Panc1 (cell line): ENCODE results near the gene DOK6. TPM values are rescaled to one million over a fixed set of nuclear protein-coding genes. Genes with fewer than 3 reads are reported as not detected.

ENCODE experiments used
- ATAC-seq: fragments of 200-7000 bp; cut with Tn5 transposase; 2 replicates; pipeline ENCODE4 v1.9.1; 2020; ENCODE audit warnings: mild to moderate bottlenecking, moderate library complexity
- BruUV-seq: library from RNA; stranded (reverse); fragments of 400-500 nt; replicated peaks from 2 replicates; lab custom pipeline; 2021; lab: Mats Ljungman, UMichigan
- CTCF ChIA-PET: fragments of 300-600 bp; sonication (Branson Sonifier 250); formaldehyde crosslinking; loops from one replicate; lab custom pipeline; 2022; ENCODE audit warnings: antibody characterized with exemption; lab: Charles Lee
- POLR2A ChIA-PET: fragments of 300-600 bp; sonication (Branson Sonifier 250); formaldehyde crosslinking; loops from one replicate; lab custom pipeline; 2022; ENCODE audit warnings: antibody characterized with exemption; lab: Charles Lee
- DNase-seq: peaks from one replicate; pipeline ENCODE4 v3.0.0-alpha.2; 2010; ENCODE audit warnings: low read depth, low spot score
- H3K27ac ChIP-seq: 2 replicates; pipeline ENCODE4 v1.5.1; 2011; ENCODE audit warnings: mild to moderate bottlenecking, low read length, inconsistent platforms
- H3K27me3 ChIP-seq: fragments of 200-500 bp; sonication (Bioruptor generic); 2 replicates; pipeline ENCODE4 v1.6.0; 2014; ENCODE audit warnings: low read length, inconsistent platforms; ENCODE audit not compliant: control insufficient read depth, insufficient read depth
- H3K36me3 ChIP-seq: fragments of 200-500 bp; sonication (Bioruptor generic); 2 replicates; pipeline ENCODE4 v1.5.1; 2014; ENCODE audit warnings: inconsistent platforms, mild to moderate bottlenecking, low read length, moderate library complexity; ENCODE audit not compliant: control insufficient read depth, insufficient read depth
- H3K4me1 ChIP-seq: 2 replicates; pipeline ENCODE4 v1.5.1; 2011; ENCODE audit warnings: inconsistent platforms, mild to moderate bottlenecking, low read length, moderate library complexity; ENCODE audit not compliant: control insufficient read depth, insufficient read depth
- H3K4me3 ChIP-seq, 2 experiments: 2 replicates each; pipeline ENCODE4 v1.5.1; 2011 to 2012; ENCODE audit warnings: low read depth in 2 of 2, low read length in 2 of 2, mild to moderate bottlenecking in 2 of 2, inconsistent platforms in 1 of 2, moderate library complexity in 1 of 2
- H3K9me3 ChIP-seq: fragments of 200-500 bp; sonication (Bioruptor generic); 2 replicates; pipeline ENCODE4 v1.5.1; 2014; ENCODE audit warnings: low read depth, mild to moderate bottlenecking, inconsistent platforms, low read length, moderate library complexity; ENCODE audit not compliant: control insufficient read depth, insufficient read depth
- POLR2AphosphoS5 ChIP-seq: IDR thresholded peaks from 2 replicates; pipeline ENCODE4 v1.6.1; 2012; ENCODE audit warnings: mild to moderate bottlenecking, low read depth, low read length, moderate library complexity
- SIN3A ChIP-seq: IDR thresholded peaks from 2 replicates; pipeline ENCODE4 v1.6.1; 2012; ENCODE audit warnings: low read depth, mild to moderate bottlenecking, low read length, moderate library complexity, borderline replicate concordance; ENCODE audit not compliant: insufficient read depth
- TCF7L2 ChIP-seq: IDR thresholded peaks from 2 replicates; pipeline ENCODE4 v1.6.1; 2011; ENCODE audit warnings: mild to moderate bottlenecking, low read depth, low read length, inconsistent platforms
- in situ Hi-C: cut with HindIII; loops from 2 replicates; pipeline ENCODE4 v1.10.0; 2016; ENCODE audit warnings: low sequenced_read_pairs, low pct_unique_long_range_greater_than_20kb
- intact Hi-C: fragments of 100-400 bp; cut with micrococcal nuclease; formaldehyde crosslinking; loops from one replicate; pipeline ENCODE4 v1.10.0; 2022; ENCODE audit not compliant: unreplicated experiment
- total RNA-seq: library from RNA; stranded (reverse); gene quantifications from one replicate; pipeline ENCODE4 v1.2.1, GENCODE V29; 2021; ENCODE audit not compliant: unreplicated experiment
- TF ChIP-seq, protein P1 (sequence below), 2 experiments: IDR thresholded peaks; 2 replicates each; pipeline ENCODE4 v1.6.1; 2011 to 2012; ENCODE audit warnings: low read depth in 2 of 2, control low read depth in 1 of 2, low read length in 1 of 2, mild to moderate bottlenecking in 1 of 2, moderate library complexity in 1 of 2; ENCODE audit not compliant: insufficient read depth in 1 of 2
- TF ChIP-seq, protein P2 (sequence below): fragments of 450-650 bp; IDR thresholded peaks from 2 replicates; pipeline ENCODE4 v1.5.1; 2017; ENCODE audit warnings: mild to moderate bottlenecking

Gene DOK6
- total RNA-seq, 1 experiment from 2014 or later, result not detected

DNA sequence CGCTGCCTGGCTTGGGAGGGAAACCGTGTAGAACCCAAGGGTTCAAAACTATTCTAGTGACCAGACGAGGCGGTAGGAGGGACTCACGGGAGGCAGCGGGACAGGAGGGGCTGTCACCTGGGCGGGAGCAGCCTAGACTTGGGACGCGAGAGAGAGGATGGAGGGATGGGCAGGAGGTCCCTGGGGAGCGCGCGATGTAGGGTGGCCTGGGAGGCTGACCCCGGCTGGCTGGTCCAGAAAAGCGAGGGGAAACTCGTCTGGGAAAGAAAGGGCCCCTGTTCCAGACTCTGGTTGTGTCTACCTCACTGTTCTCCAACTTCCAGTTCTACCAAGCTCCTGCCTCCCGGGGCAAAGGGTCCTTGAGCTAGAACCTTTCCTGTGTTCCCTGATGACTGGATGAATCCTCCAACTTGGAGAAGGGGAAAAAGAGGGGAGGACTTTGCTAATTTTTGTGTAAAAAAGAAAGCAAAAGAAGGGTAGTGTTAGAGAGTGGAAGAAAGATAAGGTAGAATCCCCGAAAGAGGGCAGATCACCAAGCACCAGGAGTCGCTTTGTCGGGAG lies 1.4 kb downstream of the DOK6 start:
- ATAC-seq (no peak), DNase-seq (no peak)
- ChIA-PET CTCF (no interaction called here), POLR2A (no interaction called here)
- no TSS peak for BruUV-seq
- TF ChIP-seq POLR2AphosphoS5 (no peak), SIN3A (no peak)
- TF ChIP-seq, protein P1, sequence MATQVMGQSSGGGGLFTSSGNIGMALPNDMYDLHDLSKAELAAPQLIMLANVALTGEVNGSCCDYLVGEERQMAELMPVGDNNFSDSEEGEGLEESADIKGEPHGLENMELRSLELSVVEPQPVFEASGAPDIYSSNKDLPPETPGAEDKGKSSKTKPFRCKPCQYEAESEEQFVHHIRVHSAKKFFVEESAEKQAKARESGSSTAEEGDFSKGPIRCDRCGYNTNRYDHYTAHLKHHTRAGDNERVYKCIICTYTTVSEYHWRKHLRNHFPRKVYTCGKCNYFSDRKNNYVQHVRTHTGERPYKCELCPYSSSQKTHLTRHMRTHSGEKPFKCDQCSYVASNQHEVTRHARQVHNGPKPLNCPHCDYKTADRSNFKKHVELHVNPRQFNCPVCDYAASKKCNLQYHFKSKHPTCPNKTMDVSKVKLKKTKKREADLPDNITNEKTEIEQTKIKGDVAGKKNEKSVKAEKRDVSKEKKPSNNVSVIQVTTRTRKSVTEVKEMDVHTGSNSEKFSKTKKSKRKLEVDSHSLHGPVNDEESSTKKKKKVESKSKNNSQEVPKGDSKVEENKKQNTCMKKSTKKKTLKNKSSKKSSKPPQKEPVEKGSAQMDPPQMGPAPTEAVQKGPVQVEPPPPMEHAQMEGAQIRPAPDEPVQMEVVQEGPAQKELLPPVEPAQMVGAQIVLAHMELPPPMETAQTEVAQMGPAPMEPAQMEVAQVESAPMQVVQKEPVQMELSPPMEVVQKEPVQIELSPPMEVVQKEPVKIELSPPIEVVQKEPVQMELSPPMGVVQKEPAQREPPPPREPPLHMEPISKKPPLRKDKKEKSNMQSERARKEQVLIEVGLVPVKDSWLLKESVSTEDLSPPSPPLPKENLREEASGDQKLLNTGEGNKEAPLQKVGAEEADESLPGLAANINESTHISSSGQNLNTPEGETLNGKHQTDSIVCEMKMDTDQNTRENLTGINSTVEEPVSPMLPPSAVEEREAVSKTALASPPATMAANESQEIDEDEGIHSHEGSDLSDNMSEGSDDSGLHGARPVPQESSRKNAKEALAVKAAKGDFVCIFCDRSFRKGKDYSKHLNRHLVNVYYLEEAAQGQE (IDR thresholded peaks at IDR 0.05; ENCODE audit: insufficient read depth in 1 of 2, low read depth in 2 of 2, low read length in 1 of 2), result no peak
- TF ChIP-seq, protein P2, sequence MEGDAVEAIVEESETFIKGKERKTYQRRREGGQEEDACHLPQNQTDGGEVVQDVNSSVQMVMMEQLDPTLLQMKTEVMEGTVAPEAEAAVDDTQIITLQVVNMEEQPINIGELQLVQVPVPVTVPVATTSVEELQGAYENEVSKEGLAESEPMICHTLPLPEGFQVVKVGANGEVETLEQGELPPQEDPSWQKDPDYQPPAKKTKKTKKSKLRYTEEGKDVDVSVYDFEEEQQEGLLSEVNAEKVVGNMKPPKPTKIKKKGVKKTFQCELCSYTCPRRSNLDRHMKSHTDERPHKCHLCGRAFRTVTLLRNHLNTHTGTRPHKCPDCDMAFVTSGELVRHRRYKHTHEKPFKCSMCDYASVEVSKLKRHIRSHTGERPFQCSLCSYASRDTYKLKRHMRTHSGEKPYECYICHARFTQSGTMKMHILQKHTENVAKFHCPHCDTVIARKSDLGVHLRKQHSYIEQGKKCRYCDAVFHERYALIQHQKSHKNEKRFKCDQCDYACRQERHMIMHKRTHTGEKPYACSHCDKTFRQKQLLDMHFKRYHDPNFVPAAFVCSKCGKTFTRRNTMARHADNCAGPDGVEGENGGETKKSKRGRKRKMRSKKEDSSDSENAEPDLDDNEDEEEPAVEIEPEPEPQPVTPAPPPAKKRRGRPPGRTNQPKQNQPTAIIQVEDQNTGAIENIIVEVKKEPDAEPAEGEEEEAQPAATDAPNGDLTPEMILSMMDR, result no peak
- in situ Hi-C loops, result no loop called here
- H3K9me3 ChIP-seq, result no peaks in the 10 kb centered on the region
- no peaks in the 10 kb centered on the region for H3K36me3 ChIP-seq
- no peaks in the 10 kb centered on the region for H3K4me1 ChIP-seq
- H3K27me3 ChIP-seq, result no peaks in the 10 kb centered on the region
- H3K27ac ChIP-seq, result no peak overlapping the region
- peak overlapping the region in 1 of 2 experiments; percentile 38; a peak in 1 of 4 replicates for H3K4me3 ChIP-seq
- intact Hi-C loops, result no loop called here

DNA sequence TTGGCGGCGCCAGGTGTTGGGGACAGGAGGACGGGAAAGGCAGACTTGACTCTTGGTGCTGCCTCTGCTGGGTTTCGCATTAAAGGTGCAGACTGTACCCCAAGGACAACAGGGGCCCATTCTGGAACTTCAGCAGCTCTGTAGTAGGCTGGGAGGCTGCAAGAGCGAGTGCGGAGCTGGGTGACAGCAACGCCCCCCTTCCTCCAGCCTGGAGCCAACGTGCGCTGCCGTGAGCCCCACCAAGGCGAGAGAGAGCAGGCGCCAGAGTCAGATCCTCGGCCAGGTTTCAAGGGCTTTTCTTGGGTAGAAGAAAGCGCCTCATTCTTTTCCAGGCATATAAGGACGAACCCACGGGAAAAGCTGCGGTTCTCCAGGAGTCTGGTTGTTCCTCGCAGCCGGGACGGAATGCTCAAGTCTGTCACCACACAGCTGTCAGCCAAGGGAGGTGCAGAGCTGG lies 1.9 kb downstream of the DOK6 start:
- ATAC-seq, result no peak

More for the DNA sequence above, 1.9 kb downstream of the DOK6 start:
- POLR2A ChIA-PET, result no interaction called here
- TF ChIP-seq TCF7L2, result no peak
- no peak for TF ChIP-seq POLR2AphosphoS5
- TF ChIP-seq, protein P2, result no peak
- TF ChIP-seq SIN3A, result no peak
- TF ChIP-seq, protein P1 (IDR thresholded peaks at IDR 0.05; ENCODE audit: insufficient read depth in 1 of 2, low read depth in 2 of 2, low read length in 1 of 2), result no peak
- in situ Hi-C loops (no loop called here), intact Hi-C loops (no loop called here)
- no TSS peak for BruUV-seq
- DNase-seq, result no peak
- Histone ChIP-seq H3K27me3 (no peaks in the 10 kb centered on the region), H3K4me1 (no peaks in the 10 kb centered on the region), H3K9me3 (no peaks in the 10 kb centered on the region), H3K36me3 (no peaks in the 10 kb centered on the region), H3K4me3 (no peak overlapping the region), H3K27ac (no peak overlapping the region)
- CTCF ChIA-PET, result no interaction called here
